GM21360 (cell line): ENCODE measurements around the gene PXDN.

Experiments used
- ATAC-seq: cut with Tn5 transposase; IDR thresholded peaks from one replicate; pipeline ENCODE4 v1.9.1; 2021; ENCODE audit warnings: mild to moderate bottlenecking, moderate library complexity; ENCODE audit not compliant: unreplicated experiment

Gene PXDN

GRCh38 chr2:1653956-1654695, 90.2 kb downstream of the PXDN start:
- ATAC-seq: no peak

- no peak for ATAC-seq
These were observed 92.1 kb downstream of the PXDN start for GRCh38 chr2:1652034-1652790.

- no peak for ATAC-seq
These were observed 92.9 kb downstream of the PXDN start for GRCh38 chr2:1651121-1652033.

GRCh38 chr2:1650085-1650872, 94.0 kb downstream of the PXDN start:
- no peak for ATAC-seq

GRCh38 chr2:1649103-1650084, 94.9 kb downstream of the PXDN start:
- no peak for ATAC-seq

- no peak for ATAC-seq
These were observed 95.8 kb downstream of the PXDN start for GRCh38 chr2:1648241-1649102.

GRCh38 chr2:1647417-1648240, 96.7 kb downstream of the PXDN start:
- ATAC-seq: no peak

- ATAC-seq: no peak
These were observed 98.4 kb downstream of the PXDN start for GRCh38 chr2:1645761-1646476.

- no peak for ATAC-seq
These were observed 99.9 kb downstream of the PXDN start for GRCh38 chr2:1644427-1644826.

- ATAC-seq: no peak
These were observed 101.2 kb downstream of the PXDN start for GRCh38 chr2:1642993-1643619.

GRCh38 chr2:1642066-1642861, 102.1 kb downstream of the PXDN start:
- ATAC-seq: no peak

GRCh38 chr2:1641523-1641922, 102.8 kb downstream of the PXDN start:
- ATAC-seq: no peak

- no peak for ATAC-seq
These were observed 103.8 kb downstream of the PXDN start for GRCh38 chr2:1640301-1641135.

- ATAC-seq: no peak
These were observed 105.0 kb downstream of the PXDN start for GRCh38 chr2:1639086-1639858.
